K562 (cell line): ENCODE data around the gene DLX6. TPM values are rescaled to one million over a fixed set of nuclear protein-coding genes. Genes with fewer than 3 reads are reported as not detected.

ENCODE experiments used
- ATAC-seq: fragments of 200-7000 bp; cut with Tn5 transposase; 3 replicates; pipeline ENCODE4 v1.9.1; 2020; ENCODE audit warnings: moderate library complexity
- BruUV-seq: library from RNA; stranded (reverse); fragments of 400-500 nt; replicated peaks from 2 replicates; lab custom pipeline; 2021; lab: Mats Ljungman, UMichigan
- CTCF ChIA-PET: fragments of 300-600 bp; formaldehyde crosslinking; extraction: SDS; loops from one replicate; lab custom pipeline; 2021; ENCODE audit warnings: low intra/inter-chr PET ratio; lab: Yijun Ruan, JAX
- POLR2A ChIA-PET: fragments of 300-600, 350-650 bp; sonication (Branson Sonifier 250); formaldehyde crosslinking; extraction: SDS; loops from one replicate; lab custom pipeline; 2021; ENCODE audit warnings: antibody characterized with exemption, inconsistent platforms; lab: Yijun Ruan, JAX
- DNase-seq, 4 experiments: peaks; one replicate each; pipeline versions ENCODE4 v3.0.0 to v3.0.0-alpha.2; 2011 to 2018; ENCODE audit warnings: low spot score in 3 of 4, mixed read lengths in 3 of 4; ENCODE audit errors: extremely low read depth in 1 of 4
- FAIRE-seq: peaks from 2 replicates; lab custom pipeline; 2011; peaks lifted over from hg19 to GRCh38; lab: Jason Lieb, UNC
- H2AFZ ChIP-seq: 2 replicates; pipeline ENCODE4 v1.6.0; 2011; ENCODE audit warnings: low read depth, low read length, control low read depth, inconsistent platforms
- H3K27ac ChIP-seq: fragments of 200-600 bp; 3 replicates; pipeline ENCODE4 v1.8.0; 2011; ENCODE audit warnings: low read depth, mild to moderate bottlenecking, control low read depth, inconsistent platforms, low read length, moderate library complexity, mixed read lengths; ENCODE audit errors: extremely low read depth
- H3K27me3 ChIP-seq, 2 experiments: fragments of 300-600 bp in 1 of 2; 2 replicates in 1 of 2; 3 replicates in 1 of 2; pipeline versions ENCODE4 v1.6.0 to v1.8.0; 2011; ENCODE audit warnings: inconsistent platforms in 2 of 2, low read length in 2 of 2, mild to moderate bottlenecking in 1 of 2, mixed read lengths in 1 of 2, moderate library complexity in 1 of 2; ENCODE audit not compliant: control insufficient read depth in 2 of 2, insufficient read depth in 2 of 2
- H3K36me3 ChIP-seq: fragments of 300-600 bp; 3 replicates; pipeline ENCODE4 v1.8.0; 2011; ENCODE audit warnings: mild to moderate bottlenecking, low read length, inconsistent platforms; ENCODE audit not compliant: control insufficient read depth, insufficient read depth
- H3K4me1 ChIP-seq, 2 experiments: fragments of 200-600 bp in 1 of 2; replicated peaks in 1 of 2; 2 replicates in 1 of 2; 3 replicates in 1 of 2; pipeline versions ENCODE4 v1.5.1 to v1.8.0; 2011; ENCODE audit warnings: inconsistent platforms in 2 of 2, low read length in 2 of 2, mild to moderate bottlenecking in 1 of 2, mixed read lengths in 1 of 2, moderate library complexity in 1 of 2; ENCODE audit not compliant: control insufficient read depth in 2 of 2, insufficient read depth in 2 of 2
- H3K4me2 ChIP-seq: 2 replicates; pipeline ENCODE4 v1.6.1; 2011; ENCODE audit warnings: low read length, control low read depth, inconsistent platforms, mixed read lengths; ENCODE audit not compliant: insufficient read depth
- H3K4me3 ChIP-seq: fragments of 200-600 bp; sonication (generic), shearing (Covaris generic); 2 replicates; pipeline ENCODE4 v1.5.1; 2016; ENCODE audit warnings: control low read depth, inconsistent platforms
- H3K79me2 ChIP-seq: fragments of 200-600 bp; 3 replicates; pipeline ENCODE4 v1.8.0; 2011; ENCODE audit warnings: low read length, inconsistent platforms; ENCODE audit not compliant: control insufficient read depth, insufficient read depth
- H3K9ac ChIP-seq, 2 experiments: 2 replicates each; pipeline versions ENCODE4 v1.6.0 to v1.6.1; 2011; ENCODE audit warnings: low read depth in 2 of 2, low read length in 2 of 2, control low read depth in 1 of 2, inconsistent platforms in 1 of 2, mild to moderate bottlenecking in 1 of 2, mixed read lengths in 1 of 2; ENCODE audit not compliant: insufficient read depth in 1 of 2
- H3K9me1 ChIP-seq: one replicate; pipeline ENCODE4 v1.6.0; 2011; ENCODE audit warnings: inconsistent platforms, mild to moderate bottlenecking, low read length, moderate library complexity; ENCODE audit not compliant: control insufficient read depth, insufficient read depth
- H3K9me3 ChIP-seq: replicated peaks from 2 replicates; pipeline ENCODE4 v1.5.1; 2011; ENCODE audit warnings: low read depth, low read length, inconsistent platforms; ENCODE audit not compliant: control insufficient read depth, insufficient read depth
- H4K20me1 ChIP-seq: replicated peaks from 2 replicates; pipeline ENCODE4 v1.6.1; 2011; ENCODE audit warnings: low read length, inconsistent platforms, mixed read lengths; ENCODE audit not compliant: control insufficient read depth, insufficient read depth
- RBM15 ChIP-seq: fragments of 200-400 bp; formaldehyde crosslinking; IDR thresholded peaks from 2 replicates; pipeline ENCODE4 v1.6.1; 2018; ENCODE audit warnings: mild to moderate bottlenecking, low read length, moderate library complexity; ENCODE audit not compliant: insufficient read depth
- SPI1 ChIP-seq: IDR thresholded peaks from 2 replicates; pipeline ENCODE4 v1.6.1; 2011; ENCODE audit warnings: low read depth, low read length, control low read depth, borderline replicate concordance
- in situ Hi-C: fragments of 300-500 bp; cut with MboI; formaldehyde crosslinking; loops from 4 replicates; pipeline ENCODE4 v1.15.0; 2018; ENCODE audit warnings: inconsistent platforms, mixed read lengths
- intact Hi-C: fragments of 100-400 bp; cut with micrococcal nuclease; formaldehyde crosslinking; loops from 2 replicates; pipeline ENCODE4 v1.14.2; 2022
- polyA plus RNA-seq, 8 experiments: library from polyadenylated mRNA; depleted of rRNA in 4 of 8; stranded (reverse) in 5 of 8; unstranded in 3 of 8; fragments of >200 nt; fragmentation: Nextera tagmentation in 2 of 8; fragmentation: Illumina TruSeq in 1 of 8; extraction: Ambion mirVana in 2 of 8; extraction: Trizol in 1 of 8; gene quantifications; 2 replicates each; pipeline versions ENCODE4 v1.2.1 to v1.2.3, GENCODE V29; 2011 to 2014; ENCODE audit warnings: inconsistent platforms in 1 of 8, missing spikeins in 1 of 8
- total RNA-seq, 7 experiments: library from RNA; depleted of rRNA in 6 of 7; stranded (reverse); fragments of >200 nt in 6 of 7; fragmentation: Illumina TruSeq in 2 of 7; extraction: Trizol in 2 of 7; gene quantifications; 2 replicates each; pipeline versions ENCODE4 v1.2.1 to v1.2.3, GENCODE V29; 2011 to 2021; ENCODE audit warnings: low replicate concordance in 1 of 7
- TF ChIP-seq, protein P1 (sequence below): fragments of 450-650 bp; IDR thresholded peaks from 2 replicates; pipeline ENCODE4 v1.7.0; 2016; ENCODE audit warnings: borderline replicate concordance

Gene DLX6
- total and polyA plus RNA-seq, 9 of the 15 experiments (the other 6 are each of a cell fraction or from before 2014, with no cell fraction given), result not detected

DNA sequence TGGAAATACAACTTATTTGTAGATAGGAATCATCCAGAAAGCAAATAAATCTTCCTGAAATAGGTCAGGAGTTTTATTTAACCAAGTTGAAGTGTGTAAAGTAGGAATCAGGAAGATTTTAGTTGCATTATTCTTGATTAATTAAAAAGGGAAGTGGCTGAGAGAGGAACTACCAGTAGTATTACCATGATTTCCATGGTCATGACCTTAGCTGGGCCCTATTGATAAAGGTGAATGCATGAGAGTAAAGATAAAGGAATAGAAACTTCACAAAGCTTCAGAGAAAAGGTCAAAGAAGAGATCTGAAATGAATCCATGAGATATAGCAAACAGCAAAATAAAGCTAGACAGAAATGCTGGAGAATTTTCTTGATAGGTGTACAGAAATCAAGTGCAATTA lies 46.2 kb upstream of the DLX6 start:
- Histone ChIP-seq H3K4me3 (no peak overlapping the region), H3K4me2 (no peak overlapping the region), H2AFZ (no peak overlapping the region), H3K36me3 (no peaks in the 10 kb centered on the region), H3K4me1 (no peaks in the 10 kb centered on the region), H3K79me2 (no peaks in the 10 kb centered on the region), H4K20me1 (no peaks in the 10 kb centered on the region), H3K27ac (no peak overlapping the region), H3K9me3 (no peaks in the 10 kb centered on the region), H3K9ac (no peak overlapping the region), H3K27me3 (0 out of 5 replicates have a peak, but pooled peaks cover 0 to 4% of the 10 kb centered on the region in 2 experiments), H3K9me1 (no peaks in the 10 kb centered on the region)
- no TSS peak for BruUV-seq
- CTCF ChIA-PET, result no interaction called here
- intact Hi-C loops (no loop called here), in situ Hi-C loops (no loop called here)
- FAIRE-seq, result no peak
- TF ChIP-seq SPI1 (0 out of 2 replicates have a peak, but pooled peaks have one; percentile 35), RBM15 (no peak)
- TF ChIP-seq, protein P1, sequence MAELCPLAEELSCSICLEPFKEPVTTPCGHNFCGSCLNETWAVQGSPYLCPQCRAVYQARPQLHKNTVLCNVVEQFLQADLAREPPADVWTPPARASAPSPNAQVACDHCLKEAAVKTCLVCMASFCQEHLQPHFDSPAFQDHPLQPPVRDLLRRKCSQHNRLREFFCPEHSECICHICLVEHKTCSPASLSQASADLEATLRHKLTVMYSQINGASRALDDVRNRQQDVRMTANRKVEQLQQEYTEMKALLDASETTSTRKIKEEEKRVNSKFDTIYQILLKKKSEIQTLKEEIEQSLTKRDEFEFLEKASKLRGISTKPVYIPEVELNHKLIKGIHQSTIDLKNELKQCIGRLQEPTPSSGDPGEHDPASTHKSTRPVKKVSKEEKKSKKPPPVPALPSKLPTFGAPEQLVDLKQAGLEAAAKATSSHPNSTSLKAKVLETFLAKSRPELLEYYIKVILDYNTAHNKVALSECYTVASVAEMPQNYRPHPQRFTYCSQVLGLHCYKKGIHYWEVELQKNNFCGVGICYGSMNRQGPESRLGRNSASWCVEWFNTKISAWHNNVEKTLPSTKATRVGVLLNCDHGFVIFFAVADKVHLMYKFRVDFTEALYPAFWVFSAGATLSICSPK, result no peak
- no peak for DNase-seq
- no peak for ATAC-seq
- POLR2A ChIA-PET, result no interaction called here
